Activated CD8-positive, alpha-beta T cell treated with anti-CD3 and anti-CD28 coated beads for 36 hours (primary cell): ENCODE measurements around the gene ADNP. TPM values are rescaled to one million over a fixed set of nuclear protein-coding genes. Genes with fewer than 3 reads are reported as not detected.

Experiments
- ATAC-seq: fragments of 200-7000 bp; cut with Tn5 transposase; one replicate; pipeline ENCODE4 v1.10.0; 2021; ENCODE audit warnings: mild to moderate bottlenecking, moderate library complexity
- CTCF ChIA-PET: fragments of 350-600 bp; sonication (Branson Sonifier 250); formaldehyde crosslinking; loops from one replicate; lab custom pipeline; 2021; ENCODE audit warnings: antibody characterized with exemption; lab: Charles Lee
- POLR2A ChIA-PET: fragments of 350-600 bp; sonication (Branson Sonifier 250); formaldehyde crosslinking; loops from one replicate; lab custom pipeline; 2021; ENCODE audit warnings: antibody characterized with exemption; lab: Charles Lee
- DNase-seq: peaks from one replicate; pipeline ENCODE4 v3.0.0-alpha.2; 2020
- H3K27ac Mint-ChIP-seq: one replicate; pipeline ENCODE4 v1.8.0; 2021; ENCODE audit warnings: mild to moderate bottlenecking, mixed read lengths
- H3K27me3 Mint-ChIP-seq: one replicate; pipeline ENCODE4 v1.8.0; 2021; ENCODE audit warnings: mixed read lengths
- H3K36me3 Mint-ChIP-seq: one replicate; pipeline ENCODE4 v1.8.0; 2021; ENCODE audit warnings: low read depth, mixed read lengths
- H3K4me1 Mint-ChIP-seq: one replicate; pipeline ENCODE4 v1.8.0; 2021; ENCODE audit warnings: low read depth, mixed read lengths
- H3K4me3 Mint-ChIP-seq: one replicate; pipeline ENCODE4 v1.8.0; 2021; ENCODE audit warnings: mild to moderate bottlenecking, moderate library complexity, mixed read lengths
- H3K9me3 Mint-ChIP-seq: one replicate; pipeline ENCODE4 v1.8.0; 2021; ENCODE audit warnings: mixed read lengths
- CTCF ChIP-seq: fragments of 200-600 bp; IDR thresholded peaks from one replicate; pipeline ENCODE4 v1.8.0; 2022; ENCODE audit warnings: antibody characterized with exemption, mild to moderate bottlenecking
- intact Hi-C: fragments of 100-400 bp; cut with micrococcal nuclease; formaldehyde crosslinking; loops from one replicate; pipeline ENCODE4 v1.10.0; 2022
- total RNA-seq, 2 experiments: library from RNA; stranded (reverse); gene quantifications; one replicate each; pipeline ENCODE4 v1.2.3, GENCODE V29; 2021

ADNP gene
- total RNA-seq, 2 experiments from 2014 or later, result 58.9 to 60.0 TPM

- no peaks in the 10 kb centered on the region for H3K9me3 Mint-ChIP-seq
- ChIA-PET POLR2A (interaction anchor here (1.0 to 1.7 kb wide), 6 partner anchors 12 to 121 kb away, joined by 3 to 7 read pairs (median 4); partner anchors contain the start of gene BCAS4), CTCF (interaction anchor here (1.0 to 2.5 kb wide), 4 partner anchors 16 to 286 kb away, joined by 3 to 10 read pairs (median 4); partner anchors contain the start of gene BCAS4)
- intact Hi-C loops, result no loop called here
- no peak overlapping the region for H3K4me3 Mint-ChIP-seq
- H3K36me3 Mint-ChIP-seq, result peaks cover 48% of the 10 kb centered on the region
- peak; percentile 45 for ATAC-seq
- DNase-seq, result no peak
- peaks cover 68% of the 10 kb centered on the region for H3K4me1 Mint-ChIP-seq
- TF ChIP-seq CTCF, result no peak
- no peaks in the 10 kb centered on the region for H3K27me3 Mint-ChIP-seq
- H3K27ac Mint-ChIP-seq, result peak overlapping the region; percentile 75
Observed at GRCh38 chr20:50911716-50912115, 19.5 kb downstream of the ADNP start.

- Mint-ChIP-seq H3K27ac (peak overlapping the region; percentile 75), H3K4me3 (no peak overlapping the region), H3K36me3 (peaks cover 46% of the 10 kb centered on the region), H3K4me1 (peaks cover 66% of the 10 kb centered on the region), H3K9me3 (no peaks in the 10 kb centered on the region), H3K27me3 (no peaks in the 10 kb centered on the region)
- CTCF ChIA-PET, result interaction anchor here (1.3 to 2.5 kb wide), 3 partner anchors 18 to 285 kb away, joined by 3 to 10 read pairs (median 5); partner anchors contain the start of gene BCAS4
- intact Hi-C loops, result no loop called here
- ATAC-seq, result no peak
- POLR2A ChIA-PET, result interaction anchor here (1.0 to 1.7 kb wide), 5 partner anchors 12 to 120 kb away, joined by 3 to 7 read pairs (median 3); partner anchors contain the start of gene BCAS4
- DNase-seq, result no peak
- TF ChIP-seq CTCF, result no peak
Observed at GRCh38 chr20:50911030-50911429, 20.2 kb downstream of the ADNP start.

- no peak for ATAC-seq
- Mint-ChIP-seq H3K4me1 (peaks cover 65% of the 10 kb centered on the region), H3K36me3 (peaks cover 53% of the 10 kb centered on the region), H3K27me3 (no peaks in the 10 kb centered on the region), H3K4me3 (no peak overlapping the region), H3K27ac (peak overlapping the region; percentile 47), H3K9me3 (no peaks in the 10 kb centered on the region)
- intact Hi-C loops, result no loop called here
- ChIA-PET POLR2A (interaction anchor here (0.6 to 1.4 kb wide), 3 partner anchors 17 to 591 kb away, joined by 3 to 5 read pairs (median 4); no protein-coding TSS in a partner anchor), CTCF (interaction anchor here (0.9 to 1.9 kb wide), 6 partner anchors 11 to 115 kb away, joined by 3 to 6 read pairs (median 4); partner anchors contain the start of gene BCAS4)
- DNase-seq, result no peak
- TF ChIP-seq CTCF, result no peak
Observed at GRCh38 chr20:50909413-50909812, 21.8 kb downstream of the ADNP start.

- H3K9me3 Mint-ChIP-seq, result no peaks in the 10 kb centered on the region
- ChIA-PET CTCF (interaction anchor here (1.2 kb wide), 1 partner anchor 109 kb away, joined by 4 read pairs; the partner anchor contains the start of gene BCAS4), POLR2A (interaction anchor here (1.1 to 1.3 kb wide), 2 partner anchors 9 to 27 kb away, joined by 3 to 4 read pairs; partner anchors contain the start of gene ADNP)
- H3K36me3 Mint-ChIP-seq, result peaks cover 56% of the 10 kb centered on the region
- intact Hi-C loops, result no loop called here
- peak overlapping the region; percentile 63 for H3K27ac Mint-ChIP-seq
- DNase-seq (no peak), ATAC-seq (no peak)
- H3K27me3 Mint-ChIP-seq, result no peaks in the 10 kb centered on the region
- no peak overlapping the region for H3K4me3 Mint-ChIP-seq
- peaks cover 42% of the 10 kb centered on the region for H3K4me1 Mint-ChIP-seq
- TF ChIP-seq CTCF, result no peak
Observed at GRCh38 chr20:50904067-50904570, 27.1 kb downstream of the ADNP start.
